Measurements from ENCODE around the gene OVCA2.

DNA sequence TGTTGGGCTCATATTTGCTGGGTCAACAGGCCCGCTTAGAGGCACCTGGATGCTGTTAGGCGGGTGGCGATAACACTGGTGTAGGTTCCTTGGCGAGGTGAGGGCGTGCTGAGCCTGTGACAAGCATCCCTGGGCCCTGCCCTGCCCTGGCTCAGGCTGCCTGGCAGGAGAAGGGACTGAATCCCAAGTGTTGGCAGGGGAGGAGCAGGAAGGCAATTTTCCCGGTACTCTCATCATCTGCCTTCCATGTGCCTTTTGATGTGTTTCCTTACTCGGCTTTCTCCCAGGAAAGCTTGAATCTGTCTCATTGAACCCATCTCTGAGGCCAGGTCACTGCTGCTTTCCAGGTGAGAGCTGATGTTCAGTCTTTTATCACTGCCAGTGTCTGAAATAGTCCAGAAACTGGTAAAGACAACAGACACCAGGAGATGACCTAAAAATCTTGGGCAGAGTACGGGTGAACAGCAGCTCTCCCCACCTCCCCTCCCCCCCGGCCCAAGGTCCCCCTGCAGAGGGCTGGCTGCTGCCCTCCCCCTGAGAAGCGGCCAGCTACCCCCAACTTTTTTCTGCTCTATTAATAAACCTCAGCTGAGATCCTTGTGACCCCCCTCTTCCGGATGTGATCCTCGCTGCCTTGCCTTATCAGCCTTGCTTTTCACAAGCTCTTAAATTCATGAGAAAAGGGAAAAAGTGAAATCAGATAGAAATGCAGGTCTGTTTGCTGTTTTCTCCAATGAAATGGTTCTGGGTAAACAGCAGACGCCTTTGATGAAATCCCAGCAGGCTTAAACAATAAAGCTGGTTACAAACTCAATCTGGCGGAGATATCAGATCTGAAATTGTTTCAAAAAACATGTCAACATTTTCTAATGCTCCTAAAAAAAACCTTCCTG is 45.7 kb upstream of the OVCA2 start:
- TF ChIP-seq, protein P1, sequence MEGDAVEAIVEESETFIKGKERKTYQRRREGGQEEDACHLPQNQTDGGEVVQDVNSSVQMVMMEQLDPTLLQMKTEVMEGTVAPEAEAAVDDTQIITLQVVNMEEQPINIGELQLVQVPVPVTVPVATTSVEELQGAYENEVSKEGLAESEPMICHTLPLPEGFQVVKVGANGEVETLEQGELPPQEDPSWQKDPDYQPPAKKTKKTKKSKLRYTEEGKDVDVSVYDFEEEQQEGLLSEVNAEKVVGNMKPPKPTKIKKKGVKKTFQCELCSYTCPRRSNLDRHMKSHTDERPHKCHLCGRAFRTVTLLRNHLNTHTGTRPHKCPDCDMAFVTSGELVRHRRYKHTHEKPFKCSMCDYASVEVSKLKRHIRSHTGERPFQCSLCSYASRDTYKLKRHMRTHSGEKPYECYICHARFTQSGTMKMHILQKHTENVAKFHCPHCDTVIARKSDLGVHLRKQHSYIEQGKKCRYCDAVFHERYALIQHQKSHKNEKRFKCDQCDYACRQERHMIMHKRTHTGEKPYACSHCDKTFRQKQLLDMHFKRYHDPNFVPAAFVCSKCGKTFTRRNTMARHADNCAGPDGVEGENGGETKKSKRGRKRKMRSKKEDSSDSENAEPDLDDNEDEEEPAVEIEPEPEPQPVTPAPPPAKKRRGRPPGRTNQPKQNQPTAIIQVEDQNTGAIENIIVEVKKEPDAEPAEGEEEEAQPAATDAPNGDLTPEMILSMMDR (IDR thresholded peaks at IDR 0.05), result no peak
- no peak for TF ChIP-seq POLR2A (IDR thresholded peaks at IDR 0.05)
- TF ChIP-seq POLR2AphosphoS5 (IDR thresholded peaks at IDR 0.05), result no peak
- TF ChIP-seq EP300 (IDR thresholded peaks at IDR 0.05; ENCODE audit: low read depth), result no peak

Data from transverse colon (tissue), 4 donors.